ENCODE measurements around the gene CACNA1C.
"Not testable (repeated sequence)": the region's sequence is repeated elsewhere in the genome, so short reads cannot be mapped to it uniquely, and the experiment has no call there.

CACNA1C gene

DNA sequence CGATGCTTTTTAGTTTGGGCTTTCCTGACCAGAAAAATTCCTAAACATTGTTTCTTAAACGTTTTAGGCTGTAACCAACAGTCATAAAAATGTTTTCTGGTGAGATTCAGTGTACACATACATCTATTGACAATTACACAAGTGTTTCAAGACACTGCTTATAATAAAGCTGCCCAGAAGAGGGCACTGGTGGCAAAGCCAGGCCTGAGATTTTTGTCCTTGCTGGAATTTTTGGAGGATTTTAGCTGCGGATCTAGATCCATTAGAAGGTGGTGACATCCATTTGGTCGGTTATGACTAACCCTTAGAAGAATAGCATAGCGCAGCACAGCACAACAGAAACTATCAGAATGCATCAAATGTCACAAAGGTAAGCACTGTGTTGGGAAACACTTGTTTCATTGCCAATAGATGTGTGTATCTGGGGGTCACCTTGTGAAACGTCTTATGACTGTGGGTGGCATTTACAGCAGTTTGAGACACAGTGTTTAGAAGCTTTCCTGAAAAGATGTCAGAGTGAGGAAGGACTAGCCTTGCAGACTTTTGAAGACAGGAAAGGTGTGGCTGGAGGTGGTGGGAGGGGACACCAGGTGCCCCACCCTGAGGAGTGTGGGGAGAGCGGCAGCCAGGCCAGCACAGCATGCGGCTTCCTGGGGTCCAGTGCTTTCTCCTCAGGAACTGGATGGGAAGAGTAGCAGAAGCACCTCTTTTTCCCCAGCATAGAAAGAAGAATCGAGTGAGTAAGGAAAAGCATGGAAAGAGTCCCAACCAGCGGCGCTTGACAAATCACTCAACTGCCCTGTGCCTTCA, 687.2 kb downstream of the CACNA1C start:
- no peak for DNase-seq

DNA sequence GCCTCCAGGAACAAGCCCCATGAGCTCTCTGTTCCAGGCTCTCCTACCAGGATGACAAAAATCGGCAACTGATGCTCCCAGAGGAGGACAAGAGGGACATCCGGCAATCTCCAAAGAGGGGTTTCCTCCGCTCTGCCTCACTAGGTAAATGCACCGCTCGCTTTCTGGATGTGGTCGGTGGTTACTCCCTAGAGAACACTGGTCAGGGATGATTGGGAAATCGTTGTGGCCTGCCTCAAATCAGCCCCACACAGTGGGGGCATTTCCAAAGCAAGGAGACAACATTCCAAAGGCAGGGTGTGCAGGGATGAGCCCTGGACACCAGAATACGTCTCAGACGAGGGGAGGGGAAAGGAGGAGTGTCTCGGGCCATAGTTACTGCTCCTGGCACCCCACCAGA, 689.2 kb downstream of the CACNA1C start:
- not testable (repeated sequence) for DNase-seq

DNA sequence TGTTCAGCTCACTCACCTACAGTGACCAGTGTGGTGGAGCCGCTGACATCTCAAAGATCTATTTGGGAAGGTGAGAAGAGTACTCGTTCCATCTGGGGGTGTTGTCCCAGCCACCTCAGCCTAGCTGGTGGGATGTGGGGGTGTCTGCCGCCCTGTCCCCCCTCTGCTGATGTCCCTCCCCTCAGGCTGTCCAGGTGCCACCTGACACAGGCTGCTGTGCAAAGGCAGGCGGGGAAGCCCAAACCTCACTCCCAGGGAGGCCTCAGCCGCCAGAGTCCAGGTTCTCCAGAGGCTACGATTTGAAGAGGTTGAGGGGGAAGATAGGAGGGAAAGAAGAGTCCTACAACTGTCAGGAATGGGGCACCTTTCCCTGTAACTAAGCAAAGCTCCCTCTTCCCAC, 690.7 kb downstream of the CACNA1C start:
- no peak for DNase-seq

DNA sequence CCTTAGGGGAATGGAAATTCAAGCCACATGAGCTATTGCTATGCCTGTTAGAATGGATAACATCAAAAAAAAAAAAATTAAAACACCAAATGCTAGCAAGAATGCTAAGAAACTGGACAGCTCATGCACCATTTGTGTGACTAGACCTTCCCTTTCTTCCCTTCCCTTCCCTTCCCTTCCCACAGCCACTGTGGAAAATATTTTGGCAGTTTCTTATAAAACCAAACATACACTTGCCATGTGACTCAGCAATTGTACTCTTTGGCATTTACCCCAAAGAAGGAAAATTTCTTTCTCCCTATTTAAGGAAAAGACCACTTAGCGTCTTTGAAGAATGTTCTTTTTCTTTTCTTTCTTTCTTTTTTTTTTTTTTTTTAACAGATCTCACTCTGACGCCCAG, 692.9 kb downstream of the CACNA1C start:
- DNase-seq, result no peak

Measured in CD4-positive, alpha-beta T cell treated with Interleukin-1 beta for 1 hour (primary cell).